HCT116 (cell line): ENCODE data around the gene CRISPLD2. TPM values are rescaled to one million over a fixed set of nuclear protein-coding genes. Genes with fewer than 3 reads are reported as not detected.

Experiments
- ATAC-seq: fragments of 200-7000 bp; cut with Tn5 transposase; 2 replicates; pipeline ENCODE4 v1.9.1; 2020; ENCODE audit warnings: mild to moderate bottlenecking, moderate library complexity
- BruUV-seq: library from RNA; stranded (reverse); fragments of 400-500 nt; replicated peaks from 2 replicates; lab custom pipeline; 2021; lab: Mats Ljungman, UMichigan
- CTCF ChIA-PET: fragments of 300-600 bp; sonication (Branson Sonifier 250); formaldehyde crosslinking; loops from one replicate; lab custom pipeline; 2021; ENCODE audit warnings: antibody characterized with exemption; lab: Charles Lee
- POLR2A ChIA-PET: fragments of 300-600, 350-600 bp; sonication (Branson Sonifier 250); formaldehyde crosslinking; loops from one replicate; lab custom pipeline; 2021; ENCODE audit warnings: antibody characterized with exemption; lab: Charles Lee
- RAD21 ChIA-PET, 2 experiments: fragments of 300-600 bp; sonication (Branson Sonifier 250); formaldehyde crosslinking; loops; one replicate each; lab custom pipeline; 2023; ENCODE audit warnings: low total read pairs in 2 of 2; ENCODE audit not compliant: uncharacterized antibody in 2 of 2, unreplicated experiment in 2 of 2, low non-redundant PET in 1 of 2; lab: Charles Lee
- DNase-seq: peaks from one replicate; pipeline ENCODE4 v3.0.0-alpha.2; 2010; ENCODE audit warnings: low read depth, low spot score
- H2AFZ ChIP-seq: fragments of 200-600 bp; shearing (Covaris generic), sonication (generic); 2 replicates; pipeline ENCODE4 v1.6.1; 2017; ENCODE audit warnings: low read depth, mixed run types, mixed read lengths, antibody characterized with exemption, low read length; ENCODE audit not compliant: poor library complexity, severe bottlenecking
- H3K27ac ChIP-seq: 2 replicates; pipeline ENCODE4 v1.5.1; 2012; ENCODE audit warnings: low read depth, low read length
- H3K27me3 ChIP-seq: fragments of 200-600 bp; sonication (generic); 2 replicates; pipeline ENCODE4 v1.6.1; 2016; ENCODE audit warnings: mixed run types, low read length, mixed read lengths; ENCODE audit not compliant: insufficient read depth
- H3K36me3 ChIP-seq, 2 experiments: fragments of 200-500 bp in 1 of 2; fragments of 200-600 bp in 1 of 2; sonication (Bioruptor generic) in 1 of 2; sonication (generic) in 1 of 2; 2 replicates each; pipeline versions ENCODE4 v1.5.1 to v1.6.1; 2014 to 2016; ENCODE audit warnings: low read length in 2 of 2, inconsistent platforms in 1 of 2, mixed read lengths in 1 of 2, mixed run types in 1 of 2; ENCODE audit not compliant: insufficient read depth in 2 of 2, control insufficient read depth in 1 of 2
- H3K4me1 ChIP-seq, 2 experiments: fragments of 200-600 bp in 1 of 2; sonication (generic) in 1 of 2; 2 replicates each; pipeline versions ENCODE4 v1.5.1 to v1.6.1; 2012 to 2017; ENCODE audit warnings: low read length in 2 of 2, inconsistent platforms in 1 of 2, mild to moderate bottlenecking in 1 of 2, mixed read lengths in 1 of 2, mixed run types in 1 of 2, moderate library complexity in 1 of 2; ENCODE audit not compliant: insufficient read depth in 2 of 2, control insufficient read depth in 1 of 2
- H3K4me2 ChIP-seq: fragments of 200-600 bp; sonication (generic); 2 replicates; pipeline ENCODE4 v1.6.1; 2017; ENCODE audit warnings: mixed run types, low read length, mixed read lengths
- H3K4me3 ChIP-seq, 2 experiments: fragments of 200-600 bp in 1 of 2; sonication (generic) in 1 of 2; replicated peaks in 1 of 2; 2 replicates each; pipeline ENCODE4 v1.5.1; 2011 to 2016; ENCODE audit warnings: low read length in 2 of 2, control low read depth in 1 of 2, low read depth in 1 of 2, mild to moderate bottlenecking in 1 of 2, mixed read lengths in 1 of 2, mixed run types in 1 of 2
- H3K79me2 ChIP-seq: fragments of 200-600 bp; sonication (generic); 2 replicates; pipeline ENCODE4 v1.6.1; 2017; ENCODE audit warnings: mild to moderate bottlenecking, mixed run types, low read length, moderate library complexity, mixed read lengths; ENCODE audit not compliant: insufficient read depth
- H3K9ac ChIP-seq: fragments of 200-600 bp; sonication (generic); 2 replicates; pipeline ENCODE4 v1.6.1; 2016; ENCODE audit warnings: low read length, mixed read lengths
- H3K9me2 ChIP-seq: fragments of 200-600 bp; sonication (generic), shearing (Covaris generic); 2 replicates; pipeline ENCODE4 v1.6.1; 2017; ENCODE audit warnings: mixed run types, mild to moderate bottlenecking, moderate library complexity; ENCODE audit not compliant: insufficient read depth
- H3K9me3 ChIP-seq, 2 experiments: fragments of 200-500 bp in 1 of 2; fragments of 200-600 bp in 1 of 2; sonication (Bioruptor generic) in 1 of 2; sonication (generic) in 1 of 2; 2 replicates each; pipeline ENCODE4 v1.6.1; 2014 to 2017; ENCODE audit warnings: low read length in 2 of 2, mixed read lengths in 2 of 2, inconsistent platforms in 1 of 2, low read depth in 1 of 2, mild to moderate bottlenecking in 1 of 2, mixed run types in 1 of 2, moderate library complexity in 1 of 2; ENCODE audit not compliant: control insufficient read depth in 1 of 2, insufficient read depth in 1 of 2
- H4K20me1 ChIP-seq: fragments of 200-600 bp; sonication (generic), shearing (Covaris generic); 2 replicates; pipeline ENCODE4 v1.6.1; 2017; ENCODE audit warnings: mixed run types, mild to moderate bottlenecking, moderate library complexity; ENCODE audit not compliant: insufficient read depth
- ATF3 ChIP-seq: IDR thresholded peaks from 2 replicates; pipeline ENCODE4 v1.6.1; 2012
- CEBPB ChIP-seq: IDR thresholded peaks from 2 replicates; pipeline ENCODE4 v1.6.1; 2012; ENCODE audit warnings: low read depth
- CTCF ChIP-seq, 3 experiments: fragments of 200-600 bp in 1 of 3; sonication (generic) in 1 of 3; IDR thresholded peaks in 2 of 3; conservative IDR thresholded peaks in 1 of 3; 2 replicates each; pipeline ENCODE4 v1.5.1; 2012 to 2017; ENCODE audit warnings: low read depth in 2 of 3, low read length in 2 of 3, antibody characterized with exemption in 1 of 3, borderline replicate concordance in 1 of 3, control low read depth in 1 of 3, mild to moderate bottlenecking in 1 of 3, mixed read lengths in 1 of 3, mixed run types in 1 of 3, moderate library complexity in 1 of 3; ENCODE audit not compliant: insufficient read depth in 1 of 3
- EGR1 ChIP-seq: IDR thresholded peaks from 2 replicates; pipeline ENCODE4 v1.6.1; 2012; ENCODE audit warnings: low read depth
- EZH2 ChIP-seq: fragments of 200-600 bp; sonication (generic); IDR thresholded peaks from 2 replicates; pipeline ENCODE4 v1.6.1; 2017; ENCODE audit warnings: antibody characterized with exemption, mixed run types
- EZH2phosphoT487 ChIP-seq: fragments of 200-600 bp; IDR thresholded peaks from 2 replicates; pipeline ENCODE4 v1.6.1; 2018; ENCODE audit warnings: antibody characterized with exemption, borderline replicate concordance
- FOSL1 ChIP-seq: IDR thresholded peaks from 2 replicates; pipeline ENCODE4 v1.6.1; 2012; ENCODE audit warnings: low read depth
- POLR2A ChIP-seq: IDR thresholded peaks from 2 replicates; pipeline ENCODE4 v1.7.0; 2011; ENCODE audit warnings: borderline replicate concordance; ENCODE audit not compliant: insufficient read depth, insufficient read length; ENCODE audit errors: extremely low read depth
- RAD21 ChIP-seq: IDR thresholded peaks from 2 replicates; pipeline ENCODE4 v1.6.1; 2012; ENCODE audit warnings: low read depth, mild to moderate bottlenecking
- SRF ChIP-seq: IDR thresholded peaks from 2 replicates; pipeline ENCODE4 v1.6.1; 2012; ENCODE audit warnings: low read depth
- TCF7L2 ChIP-seq: IDR thresholded peaks from 2 replicates; pipeline ENCODE4 v1.7.0; 2011; ENCODE audit warnings: borderline replicate concordance, inconsistent platforms; ENCODE audit not compliant: insufficient read depth, insufficient read length; ENCODE audit errors: extremely low read depth
- YY1 ChIP-seq: IDR thresholded peaks from 2 replicates; pipeline ENCODE4 v1.6.1; 2011; ENCODE audit warnings: low read length, low read depth, moderate library complexity, mild to moderate bottlenecking; ENCODE audit not compliant: insufficient replicate concordance; ENCODE audit errors: extremely low read depth
- ZFX ChIP-seq: fragments of 450-650 bp; IDR thresholded peaks from 2 replicates; pipeline ENCODE4 v1.6.1; 2017
- ZNF274 ChIP-seq: fragments of 200-500 bp; sonication (Bioruptor generic); IDR thresholded peaks from 2 replicates; pipeline ENCODE4 v1.6.1; 2014; ENCODE audit warnings: mild to moderate bottlenecking, low read depth, low read length, inconsistent platforms
- intact Hi-C: fragments of 100-400 bp; cut with micrococcal nuclease; formaldehyde crosslinking; loops from 2 replicates; pipeline ENCODE4 v1.10.0; 2022
- total RNA-seq: library from RNA; stranded (reverse); gene quantifications from one replicate; pipeline ENCODE4 v1.2.1, GENCODE V29; 2021; ENCODE audit not compliant: unreplicated experiment

CRISPLD2 gene
- total RNA-seq, 1 experiment from 2014 or later = 4.6 TPM

GRCh38 chr16:84825896-84826557 lies 6.2 kb downstream of the CRISPLD2 start:
- H3K27ac ChIP-seq = no peak overlapping the region
- H3K9ac ChIP-seq = no peak overlapping the region
- H3K79me2 ChIP-seq = no peaks in the 10 kb centered on the region
- intact Hi-C loops = no loop called here
- no peak overlapping the region for H2AFZ ChIP-seq
- no peaks in the 10 kb centered on the region for H3K9me3 ChIP-seq
- POLR2A ChIA-PET = no interaction called here
- no peaks in the 10 kb centered on the region for H4K20me1 ChIP-seq
- no peak overlapping the region for H3K4me3 ChIP-seq
- H3K4me2 ChIP-seq = no peak overlapping the region
- H3K9me2 ChIP-seq = no peaks in the 10 kb centered on the region
- CTCF ChIA-PET = no interaction called here
- BruUV-seq = no TSS peak
- DNase-seq (no peak), ATAC-seq (no peak)
- TF ChIP-seq CTCF (IDR thresholded peaks at IDR 0.05 in 2 of 3, conservative IDR thresholded peaks at IDR 0.05 in 1 of 3; ENCODE audit: borderline replicate concordance in 1 of 3, insufficient read depth in 1 of 3, low read depth in 2 of 3, low read length in 2 of 3) (no peak), SRF (no peak), FOSL1 (no peak), ZNF274 (no peak), RAD21 (no peak), EZH2phosphoT487 (no peak), ZFX (no peak), EGR1 (no peak), CEBPB (no peak), YY1 (no peak), TCF7L2 (no peak), POLR2A (no peak), EZH2 (no peak), ATF3 (no peak)
- H3K4me1 ChIP-seq = peaks cover 0 to 6% of the 10 kb centered on the region in 2 experiments; a peak in 1 of 4 replicates
- no peaks in the 10 kb centered on the region for H3K36me3 ChIP-seq
- no peaks in the 10 kb centered on the region for H3K27me3 ChIP-seq
- RAD21 ChIA-PET = no interaction called here
